Activated CD4-positive, alpha-beta T cell treated with anti-CD3 and anti-CD28 coated beads, Interleukin-2, amount 10 ng/mL, durations not matched to agents 7 days and 5 days (primary cell): ENCODE results near the gene HSPG2. TPM values are rescaled to one million over a fixed set of nuclear protein-coding genes. Genes with fewer than 3 reads are reported as not detected.

Experiments used
- CTCF ChIA-PET: fragments of 350-600 bp; sonication (Branson Sonifier 250); formaldehyde crosslinking; loops from one replicate; lab custom pipeline; 2021; ENCODE audit warnings: antibody characterized with exemption; lab: Charles Lee
- POLR2A ChIA-PET: fragments of 350-600 bp; sonication (Branson Sonifier 250); formaldehyde crosslinking; loops from one replicate; lab custom pipeline; 2021; ENCODE audit warnings: antibody characterized with exemption; lab: Charles Lee
- DNase-seq: peaks from one replicate; pipeline ENCODE4 v3.0.0-alpha.2; 2020
- H3K27ac Mint-ChIP-seq: one replicate; pipeline ENCODE4 v1.8.0; 2021; ENCODE audit warnings: mild to moderate bottlenecking, moderate library complexity, mixed read lengths
- H3K27me3 Mint-ChIP-seq: one replicate; pipeline ENCODE4 v1.8.0; 2021; ENCODE audit warnings: mixed read lengths
- H3K36me3 Mint-ChIP-seq: one replicate; pipeline ENCODE4 v1.8.0; 2021; ENCODE audit warnings: low read depth, mixed read lengths
- H3K4me1 Mint-ChIP-seq: one replicate; pipeline ENCODE4 v1.8.0; 2021; ENCODE audit warnings: mixed read lengths
- H3K4me3 Mint-ChIP-seq: one replicate; pipeline ENCODE4 v1.8.0; 2021; ENCODE audit warnings: mild to moderate bottlenecking, moderate library complexity, mixed read lengths
- H3K9me3 Mint-ChIP-seq: one replicate; pipeline ENCODE4 v1.8.0; 2021; ENCODE audit warnings: mixed read lengths
- total RNA-seq, 2 experiments: library from RNA; stranded (reverse); gene quantifications; one replicate each; pipeline ENCODE4 v1.2.3, GENCODE V29; 2021

HSPG2 gene
- total RNA-seq, 2 experiments from 2014 or later: 1.9 to 2.3 TPM

- H3K4me1 Mint-ChIP-seq: no peaks in the 10 kb centered on the region
- POLR2A ChIA-PET: no interaction called here
- DNase-seq: no peak
- H3K4me3 Mint-ChIP-seq: no peak overlapping the region
- no peaks in the 10 kb centered on the region for H3K27me3 Mint-ChIP-seq
- no peaks in the 10 kb centered on the region for H3K36me3 Mint-ChIP-seq
- H3K27ac Mint-ChIP-seq: no peak overlapping the region
- H3K9me3 Mint-ChIP-seq: no peaks in the 10 kb centered on the region
- CTCF ChIA-PET: interaction anchor here (0.6 kb wide), 1 partner anchor 18 kb away, joined by 5 read pairs; no protein-coding TSS in a partner anchor
These were observed 113.0 kb downstream of the HSPG2 start for GRCh38 chr1:21823980-21824702.

DNA sequence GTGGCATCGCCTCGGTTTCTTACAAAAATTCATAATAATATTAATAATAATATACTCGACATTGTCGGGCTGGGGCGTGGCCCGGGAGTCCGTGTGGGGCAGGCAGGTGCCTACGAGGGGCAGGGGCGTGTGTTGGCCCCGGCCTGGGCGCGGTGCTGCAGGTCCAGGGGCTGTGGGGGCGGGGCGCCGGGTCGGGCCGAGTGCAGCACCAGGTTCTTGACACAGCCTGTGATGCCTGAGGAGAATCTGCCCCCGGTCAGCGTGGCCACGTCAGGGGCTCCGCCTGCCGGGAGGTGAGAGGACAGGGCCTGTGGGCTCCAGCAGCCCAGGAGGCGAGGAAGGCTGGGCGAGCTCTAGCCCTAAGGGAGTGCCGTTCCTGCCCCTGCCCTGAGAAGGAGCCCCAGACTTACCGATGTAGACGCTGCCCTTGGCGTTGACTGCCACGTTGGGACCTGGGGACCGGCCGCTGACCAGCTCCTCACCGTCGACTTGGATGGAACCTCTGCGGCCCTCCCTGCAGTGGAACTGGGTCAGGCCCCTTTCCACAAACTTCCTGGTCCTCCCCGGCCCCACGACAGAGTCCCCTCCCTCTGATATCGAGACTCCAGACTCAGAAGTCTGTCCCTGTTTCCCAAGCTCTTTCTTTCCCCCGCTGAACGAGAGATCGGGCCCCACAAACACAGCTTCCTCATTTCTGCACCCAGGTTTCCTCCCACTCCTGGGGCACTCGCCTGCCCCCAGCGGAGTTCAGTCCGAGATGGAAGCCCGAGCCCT, 113.7 kb downstream of the HSPG2 start:
- Mint-ChIP-seq H3K4me3 (no peak overlapping the region), H3K9me3 (no peaks in the 10 kb centered on the region), H3K27ac (no peak overlapping the region), H3K36me3 (no peaks in the 10 kb centered on the region), H3K4me1 (peaks cover 3% of the 10 kb centered on the region), H3K27me3 (no peaks in the 10 kb centered on the region)
- POLR2A ChIA-PET: no interaction called here
- CTCF ChIA-PET: no interaction called here
- DNase-seq: no peak

GRCh38 chr1:21822349-21822748, 114.8 kb downstream of the HSPG2 start:
- H3K27me3 Mint-ChIP-seq: no peaks in the 10 kb centered on the region
- ChIA-PET POLR2A (no interaction called here), CTCF (interaction anchor here (0.9 kb wide), 1 partner anchor 246 kb away, joined by 4 read pairs; no protein-coding TSS in a partner anchor)
- no peak for DNase-seq
- H3K4me3 Mint-ChIP-seq: no peak overlapping the region
- H3K4me1 Mint-ChIP-seq: peaks cover 4% of the 10 kb centered on the region
- no peaks in the 10 kb centered on the region for H3K36me3 Mint-ChIP-seq
- no peaks in the 10 kb centered on the region for H3K9me3 Mint-ChIP-seq
- no peak overlapping the region for H3K27ac Mint-ChIP-seq

- no peak for DNase-seq
- H3K4me3 Mint-ChIP-seq: no peak overlapping the region
- H3K27ac Mint-ChIP-seq: no peak overlapping the region
- H3K4me1 Mint-ChIP-seq: peaks cover 4% of the 10 kb centered on the region
- no peaks in the 10 kb centered on the region for H3K9me3 Mint-ChIP-seq
- CTCF ChIA-PET: interaction anchor here (0.9 kb wide), 1 partner anchor 247 kb away, joined by 4 read pairs; no protein-coding TSS in a partner anchor
- POLR2A ChIA-PET: no interaction called here
- H3K36me3 Mint-ChIP-seq: no peaks in the 10 kb centered on the region
- H3K27me3 Mint-ChIP-seq: no peaks in the 10 kb centered on the region
These were observed 115.6 kb downstream of the HSPG2 start for GRCh38 chr1:21821385-21822019.

DNA sequence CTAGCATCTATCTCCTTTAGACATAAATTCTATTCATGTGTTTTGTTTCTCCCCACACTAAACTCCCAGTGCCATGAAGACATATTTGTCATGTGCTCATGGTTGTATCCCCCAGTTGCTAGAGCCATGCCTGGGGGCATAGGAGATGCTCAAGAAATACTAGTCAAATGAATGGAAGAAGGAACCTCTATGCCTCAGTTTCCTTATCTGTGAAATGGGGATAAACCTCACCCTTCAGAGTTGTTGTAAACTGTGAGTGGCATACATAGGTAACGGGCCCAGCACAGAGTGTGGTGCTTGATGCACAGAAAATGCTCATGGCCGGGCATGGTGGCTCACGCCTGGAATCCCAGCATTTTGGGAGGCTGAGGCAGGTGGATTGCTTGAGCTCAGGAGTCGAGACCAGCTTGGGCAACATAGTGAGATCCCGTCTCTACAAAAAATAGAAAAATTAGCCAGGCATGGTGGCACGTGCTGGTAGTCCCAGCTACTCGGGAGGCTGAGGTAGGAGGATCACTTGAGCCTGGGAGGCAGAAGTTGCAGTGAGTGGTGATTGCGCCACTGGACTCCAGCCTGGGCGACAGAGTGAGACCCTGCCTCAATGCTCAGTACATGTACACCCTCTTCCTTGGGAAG, 116.4 kb downstream of the HSPG2 start:
- Mint-ChIP-seq H3K27me3 (no peaks in the 10 kb centered on the region), H3K36me3 (no peaks in the 10 kb centered on the region), H3K4me1 (peaks cover 4% of the 10 kb centered on the region), H3K27ac (no peak overlapping the region), H3K4me3 (no peak overlapping the region), H3K9me3 (no peaks in the 10 kb centered on the region)
- DNase-seq: no peak
- POLR2A ChIA-PET: no interaction called here
- CTCF ChIA-PET: no interaction called here

DNA sequence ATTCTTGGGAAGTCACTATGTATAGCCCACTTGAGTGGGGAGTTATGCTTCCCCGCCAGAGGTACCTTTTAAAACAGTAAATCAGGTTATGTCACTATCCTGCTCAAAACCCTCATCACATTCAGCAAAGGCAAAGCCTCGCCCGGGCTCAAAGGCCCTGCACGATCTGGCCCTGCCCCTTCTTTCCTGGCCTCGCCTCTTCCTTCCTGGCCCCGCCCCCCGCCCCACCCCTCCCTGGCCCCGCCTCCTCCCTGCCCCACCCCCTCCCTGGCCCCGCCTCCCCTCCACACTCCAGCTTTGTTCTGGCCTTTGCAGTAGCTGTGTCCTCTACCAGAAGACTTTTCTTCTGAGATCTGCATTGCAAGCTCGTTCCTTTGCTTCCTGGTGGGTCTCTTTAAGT, 118.5 kb downstream of the HSPG2 start:
- H3K9me3 Mint-ChIP-seq: no peaks in the 10 kb centered on the region
- peaks cover 8% of the 10 kb centered on the region for H3K4me1 Mint-ChIP-seq
- no peak overlapping the region for H3K27ac Mint-ChIP-seq
- no peaks in the 10 kb centered on the region for H3K36me3 Mint-ChIP-seq
- peaks cover 6% of the 10 kb centered on the region for H3K27me3 Mint-ChIP-seq
- peak; percentile 48 for DNase-seq
- ChIA-PET CTCF (no interaction called here), POLR2A (no interaction called here)
- H3K4me3 Mint-ChIP-seq: no peak overlapping the region

DNA sequence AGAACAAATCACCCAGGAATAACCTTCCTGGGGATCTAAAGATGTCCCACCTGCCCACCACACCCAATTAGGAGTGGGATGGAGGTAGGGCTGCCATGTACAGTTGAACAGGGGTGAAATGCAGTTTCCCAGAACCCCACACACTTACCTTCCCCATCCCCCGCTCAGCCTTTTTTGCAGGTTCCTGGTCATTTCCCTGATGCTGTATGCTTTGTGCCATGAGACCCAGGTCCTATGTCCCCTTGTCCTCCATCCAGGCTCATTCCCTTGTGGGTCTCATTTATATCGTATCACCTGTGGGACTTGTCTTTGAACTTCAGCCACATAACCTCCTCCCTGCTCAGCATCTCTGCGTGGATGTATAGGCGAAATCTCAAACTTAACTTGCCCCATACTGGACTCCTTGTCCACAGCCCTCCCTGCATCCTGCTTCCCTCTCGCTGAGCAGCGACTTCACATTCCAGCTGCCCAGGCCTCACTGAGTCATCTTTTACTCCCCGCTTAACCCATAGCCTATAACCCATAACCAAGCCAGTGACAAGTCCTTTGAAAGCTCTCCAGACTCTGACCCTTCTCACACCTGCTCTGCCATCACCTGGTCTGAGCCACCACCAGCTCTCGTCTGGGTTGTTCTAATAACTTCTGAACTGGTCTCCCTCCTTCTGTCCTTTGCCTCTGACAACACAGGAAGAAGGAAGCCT, 120.4 kb downstream of the HSPG2 start:
- no peak for DNase-seq
- CTCF ChIA-PET: no interaction called here
- POLR2A ChIA-PET: no interaction called here
- no peaks in the 10 kb centered on the region for H3K9me3 Mint-ChIP-seq
- H3K4me1 Mint-ChIP-seq: peaks cover 8% of the 10 kb centered on the region
- H3K27ac Mint-ChIP-seq: no peak overlapping the region
- peaks cover 13% of the 10 kb centered on the region for H3K27me3 Mint-ChIP-seq
- H3K4me3 Mint-ChIP-seq: no peak overlapping the region
- H3K36me3 Mint-ChIP-seq: no peaks in the 10 kb centered on the region

- CTCF ChIA-PET: no interaction called here
These were observed 121.3 kb downstream of the HSPG2 start for GRCh38 chr1:21815724-21816321.

GRCh38 chr1:21814981-21815582, 122.0 kb downstream of the HSPG2 start:
- Mint-ChIP-seq H3K27me3 (peaks cover 18% of the 10 kb centered on the region), H3K4me3 (peak overlapping the region; percentile 30), H3K4me1 (peaks cover 8% of the 10 kb centered on the region), H3K9me3 (no peaks in the 10 kb centered on the region), H3K36me3 (no peaks in the 10 kb centered on the region), H3K27ac (no peak overlapping the region)
- no peak for DNase-seq
- ChIA-PET POLR2A (no interaction called here), CTCF (no interaction called here)

More at GRCh38 chr1:21815724-21816321, 121.3 kb downstream of the HSPG2 start:
- no peak for DNase-seq
- Mint-ChIP-seq H3K9me3 (no peaks in the 10 kb centered on the region), H3K4me1 (peaks cover 8% of the 10 kb centered on the region), H3K4me3 (no peak overlapping the region), H3K27me3 (peaks cover 17% of the 10 kb centered on the region), H3K27ac (no peak overlapping the region), H3K36me3 (no peaks in the 10 kb centered on the region)
- POLR2A ChIA-PET: no interaction called here

- H3K27ac Mint-ChIP-seq: no peak overlapping the region
- H3K27me3 Mint-ChIP-seq: peaks cover 18% of the 10 kb centered on the region
- no peaks in the 10 kb centered on the region for H3K36me3 Mint-ChIP-seq
- ChIA-PET POLR2A (no interaction called here), CTCF (no interaction called here)
- peak overlapping the region; percentile 38 for H3K4me3 Mint-ChIP-seq
- peak; percentile 9 for DNase-seq
- H3K9me3 Mint-ChIP-seq: no peaks in the 10 kb centered on the region
- peaks cover 8% of the 10 kb centered on the region for H3K4me1 Mint-ChIP-seq
These were observed 122.7 kb downstream of the HSPG2 start for GRCh38 chr1:21814241-21814918.

DNA sequence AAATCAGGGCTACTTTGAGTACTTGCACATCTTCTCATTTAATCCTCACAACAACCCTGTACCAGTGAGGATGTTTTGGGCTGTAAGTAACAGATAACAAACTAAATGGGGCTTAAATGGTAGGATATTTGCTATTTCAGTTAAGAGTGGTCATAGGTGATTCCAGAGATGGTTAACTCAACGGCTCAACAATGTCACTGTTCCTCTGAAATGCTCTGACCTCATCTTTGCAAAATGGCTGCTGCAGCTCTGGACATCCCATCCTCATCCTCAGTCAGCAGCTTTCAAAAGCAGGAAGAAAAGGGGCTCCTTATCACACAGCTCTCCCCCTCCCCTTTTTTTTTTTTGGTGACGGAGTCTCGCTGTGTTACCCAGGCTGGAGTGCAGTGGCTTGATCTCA, 123.6 kb downstream of the HSPG2 start:
- no peak overlapping the region for H3K27ac Mint-ChIP-seq
- no peaks in the 10 kb centered on the region for H3K9me3 Mint-ChIP-seq
- DNase-seq: no peak
- ChIA-PET POLR2A (no interaction called here), CTCF (interaction anchor here (1.2 kb wide), 1 partner anchor 130 kb away, joined by 4 read pairs; no protein-coding TSS in a partner anchor)
- no peaks in the 10 kb centered on the region for H3K36me3 Mint-ChIP-seq
- H3K4me3 Mint-ChIP-seq: no peak overlapping the region
- peaks cover 18% of the 10 kb centered on the region for H3K27me3 Mint-ChIP-seq
- H3K4me1 Mint-ChIP-seq: peaks cover 7% of the 10 kb centered on the region
